Trophoblast cell (in vitro differentiated cells and primary cell): ENCODE data around the gene SPPL2C.

Source experiments
- DNase-seq, 2 donors: peaks; one replicate each; pipeline ENCODE4 v3.0.0-alpha.2; 2016
- H2AFZ ChIP-seq: 2 replicates; pipeline ENCODE4 v1.6.1; 2013; ENCODE audit warnings: low read length, moderate library complexity, mild to moderate bottlenecking; ENCODE audit not compliant: insufficient read depth, poor library complexity
- H2AK5ac ChIP-seq: 2 replicates; pipeline ENCODE4 v1.6.1; 2013; ENCODE audit warnings: mild to moderate bottlenecking, low read length
- H2BK120ac ChIP-seq: 2 replicates; pipeline ENCODE4 v1.6.1; 2013; ENCODE audit warnings: low read length, mild to moderate bottlenecking, moderate library complexity; ENCODE audit not compliant: insufficient read depth, poor library complexity
- H2BK12ac ChIP-seq: 2 replicates; pipeline ENCODE4 v1.6.1; 2013; ENCODE audit warnings: mild to moderate bottlenecking, low read length, moderate library complexity
- H2BK5ac ChIP-seq: 2 replicates; pipeline ENCODE4 v1.6.1; 2013; ENCODE audit warnings: low read length, low read depth, moderate library complexity, mild to moderate bottlenecking; ENCODE audit not compliant: poor library complexity
- H3K14ac ChIP-seq: 2 replicates; pipeline ENCODE4 v1.6.1; 2013; ENCODE audit warnings: mild to moderate bottlenecking, low read length
- H3K18ac ChIP-seq: 2 replicates; pipeline ENCODE4 v1.6.1; 2013; ENCODE audit warnings: mild to moderate bottlenecking, low read length
- H3K23ac ChIP-seq: 2 replicates; pipeline ENCODE4 v1.6.1; 2013; ENCODE audit warnings: low read length
- H3K27ac ChIP-seq: 2 replicates; pipeline ENCODE4 v1.5.1; 2013; ENCODE audit warnings: low read depth, mild to moderate bottlenecking, inconsistent platforms, low read length, moderate library complexity
- H3K27me3 ChIP-seq: 2 replicates; pipeline ENCODE4 v1.6.1; 2013; ENCODE audit warnings: inconsistent platforms, mild to moderate bottlenecking, low read length, moderate library complexity; ENCODE audit not compliant: insufficient read depth
- H3K36me3 ChIP-seq, 2 experiments: 1 replicate in 1 of 2; 2 replicates in 1 of 2; pipeline ENCODE4 v1.6.1; 2013; ENCODE audit warnings: low read length in 2 of 2, mild to moderate bottlenecking in 2 of 2, moderate library complexity in 1 of 2; ENCODE audit not compliant: insufficient read depth in 2 of 2, control insufficient read depth in 1 of 2
- H3K4ac ChIP-seq: 2 replicates; pipeline ENCODE4 v1.6.1; 2013; ENCODE audit warnings: low read depth, mild to moderate bottlenecking, low read length, moderate library complexity
- H3K4me1 ChIP-seq, 2 experiments: 1 replicate in 1 of 2; 2 replicates in 1 of 2; pipeline ENCODE4 v1.6.1; 2013; ENCODE audit warnings: low read length in 2 of 2, mild to moderate bottlenecking in 2 of 2, moderate library complexity in 1 of 2; ENCODE audit not compliant: insufficient read depth in 2 of 2, control insufficient read depth in 1 of 2
- H3K4me2 ChIP-seq: 2 replicates; pipeline ENCODE4 v1.6.1; 2013; ENCODE audit warnings: inconsistent platforms, mild to moderate bottlenecking, low read length, moderate library complexity
- H3K4me3 ChIP-seq: 2 replicates; pipeline ENCODE4 v1.5.1; 2013; ENCODE audit warnings: mild to moderate bottlenecking, low read depth, low read length, inconsistent platforms
- H3K79me1 ChIP-seq: one replicate; pipeline ENCODE4 v1.6.1; 2013; ENCODE audit warnings: low read length
- H3K79me2 ChIP-seq: 2 replicates; pipeline ENCODE4 v1.6.1; 2013; ENCODE audit warnings: low read length, mild to moderate bottlenecking; ENCODE audit not compliant: control insufficient read depth, insufficient read depth, poor library complexity
- H3K9ac ChIP-seq: 2 replicates; pipeline ENCODE4 v1.6.1; 2013; ENCODE audit warnings: mild to moderate bottlenecking, low read length
- H3K9me3 ChIP-seq: 2 replicates; pipeline ENCODE4 v1.6.1; 2013; ENCODE audit warnings: low read depth, mild to moderate bottlenecking, control low read depth, inconsistent platforms, low read length; ENCODE audit not compliant: insufficient read depth
- H4K12ac ChIP-seq: 2 replicates; pipeline ENCODE4 v1.6.1; 2013; ENCODE audit warnings: low read depth, mild to moderate bottlenecking, low read length, moderate library complexity
- H4K8ac ChIP-seq: 2 replicates; pipeline ENCODE4 v1.6.1; 2013; ENCODE audit warnings: low read depth, mild to moderate bottlenecking, low read length, moderate library complexity
- H4K91ac ChIP-seq: one replicate; pipeline ENCODE4 v1.6.1; 2013; ENCODE audit warnings: low read depth, mild to moderate bottlenecking, low read length, moderate library complexity
- WGBS: extraction: QIAGEN DNeasy Blood & Tissue Kit; methylation state at CpG from one replicate; pipeline ENCODE4 v1.1.7; 2013; ENCODE audit warnings: missing lambda C conversion rate; ENCODE audit not compliant: insufficient read length, insufficient coverage; ENCODE audit errors: extremely low coverage; 5-methylcytosine and 5-hydroxymethylcytosine counted together

SPPL2C gene

GRCh38 chr17:45850011-45850410, 5.3 kb downstream of the SPPL2C start:
- H3K4me1 ChIP-seq, result no peaks in the 10 kb centered on the region
- H3K27ac ChIP-seq, result no peak overlapping the region
- H3K4me3 ChIP-seq, result no peak overlapping the region
- no peak overlapping the region for H4K12ac ChIP-seq
- H3K4me2 ChIP-seq, result no peak overlapping the region
- H2AK5ac ChIP-seq, result no peak overlapping the region
- H4K8ac ChIP-seq, result no peak overlapping the region
- no peak for DNase-seq
- H4K91ac ChIP-seq, result no peak overlapping the region
- no peak overlapping the region for H2AFZ ChIP-seq
- H2BK12ac ChIP-seq, result no peak overlapping the region
- no peak overlapping the region for H3K9ac ChIP-seq
- H2BK120ac ChIP-seq, result no peak overlapping the region
- H3K79me2 ChIP-seq, result no peaks in the 10 kb centered on the region
- H3K9me3 ChIP-seq, result no peaks in the 10 kb centered on the region
- H2BK5ac ChIP-seq, result no peak overlapping the region
- no peak overlapping the region for H3K23ac ChIP-seq
- H3K27me3 ChIP-seq, result no peaks in the 10 kb centered on the region
- no CpG with 5 or more reads among the region's 4 CpGs for WGBS
- H3K36me3 ChIP-seq, result no peaks in the 10 kb centered on the region
- H3K4ac ChIP-seq, result no peak overlapping the region
- no peaks in the 10 kb centered on the region for H3K79me1 ChIP-seq
- H3K18ac ChIP-seq, result no peak overlapping the region
- H3K14ac ChIP-seq, result no peak overlapping the region

- Histone ChIP-seq H2BK5ac (no peak overlapping the region), H3K9me3 (no peaks in the 10 kb centered on the region), H3K27me3 (no peaks in the 10 kb centered on the region), H4K91ac (no peak overlapping the region), H2AK5ac (no peak overlapping the region), H3K36me3 (no peaks in the 10 kb centered on the region), H2BK12ac (no peak overlapping the region), H3K4me3 (no peak overlapping the region), H3K14ac (no peak overlapping the region), H2BK120ac (no peak overlapping the region), H3K79me1 (no peaks in the 10 kb centered on the region), H3K27ac (no peak overlapping the region), H2AFZ (no peak overlapping the region), H3K4ac (no peak overlapping the region), H3K79me2 (no peaks in the 10 kb centered on the region), H3K18ac (no peak overlapping the region), H3K9ac (no peak overlapping the region), H3K23ac (no peak overlapping the region), H3K4me1 (no peaks in the 10 kb centered on the region), H4K12ac (no peak overlapping the region), H3K4me2 (no peak overlapping the region), H4K8ac (no peak overlapping the region)
- DNase-seq, result no peak
- no CpG with 5 or more reads among the region's 5 CpGs for WGBS
Measured at GRCh38 chr17:45850468-45850867, 5.8 kb downstream of the SPPL2C start.

- no peak overlapping the region for H2BK12ac ChIP-seq
- H2BK120ac ChIP-seq, result no peak overlapping the region
- H3K4me2 ChIP-seq, result no peak overlapping the region
- no peak overlapping the region for H2BK5ac ChIP-seq
- H4K12ac ChIP-seq, result no peak overlapping the region
- H3K23ac ChIP-seq, result no peak overlapping the region
- no peak overlapping the region for H4K8ac ChIP-seq
- no peak overlapping the region for H3K14ac ChIP-seq
- no peaks in the 10 kb centered on the region for H3K79me2 ChIP-seq
- H3K36me3 ChIP-seq, result no peaks in the 10 kb centered on the region
- no CpG with 5 or more reads among the region's 6 CpGs for WGBS
- no peak overlapping the region for H2AFZ ChIP-seq
- H3K9me3 ChIP-seq, result no peaks in the 10 kb centered on the region
- H3K4me3 ChIP-seq, result no peak overlapping the region
- no peak overlapping the region for H3K27ac ChIP-seq
- H3K9ac ChIP-seq, result no peak overlapping the region
- H3K18ac ChIP-seq, result no peak overlapping the region
- no peak overlapping the region for H3K4ac ChIP-seq
- H2AK5ac ChIP-seq, result no peak overlapping the region
- H3K27me3 ChIP-seq, result no peaks in the 10 kb centered on the region
- H4K91ac ChIP-seq, result no peak overlapping the region
- no peaks in the 10 kb centered on the region for H3K4me1 ChIP-seq
- H3K79me1 ChIP-seq, result no peaks in the 10 kb centered on the region
- DNase-seq, result no peak
Measured at GRCh38 chr17:45851022-45851421, 6.3 kb downstream of the SPPL2C start.

GRCh38 chr17:45851464-45851863, 6.8 kb downstream of the SPPL2C start:
- Histone ChIP-seq H4K8ac (no peak overlapping the region), H2AK5ac (no peak overlapping the region), H2BK5ac (no peak overlapping the region), H3K4me3 (no peak overlapping the region), H3K14ac (no peak overlapping the region), H3K4ac (no peak overlapping the region), H3K27me3 (no peaks in the 10 kb centered on the region), H2BK12ac (no peak overlapping the region), H3K36me3 (no peaks in the 10 kb centered on the region), H3K23ac (no peak overlapping the region), H3K18ac (no peak overlapping the region), H4K12ac (no peak overlapping the region), H3K27ac (no peak overlapping the region), H3K79me1 (no peaks in the 10 kb centered on the region), H3K4me2 (no peak overlapping the region), H2BK120ac (no peak overlapping the region), H2AFZ (no peak overlapping the region), H3K9me3 (no peaks in the 10 kb centered on the region), H3K79me2 (no peaks in the 10 kb centered on the region), H3K9ac (no peak overlapping the region), H4K91ac (no peak overlapping the region), H3K4me1 (no peaks in the 10 kb centered on the region)
- DNase-seq, result no peak
- no CpG with 5 or more reads among the region's 8 CpGs for WGBS
